GM12878 (cell line): ENCODE data around the gene GPRC5C. TPM values are rescaled to one million over a fixed set of nuclear protein-coding genes. Genes with fewer than 3 reads are reported as not detected.

Source experiments
- BACH1 ChIP-seq: fragments of 450-650 bp; IDR thresholded peaks from 2 replicates; pipeline ENCODE4 v1.6.1; 2017; ENCODE audit warnings: mild to moderate bottlenecking, borderline replicate concordance
- CREB1 ChIP-seq: IDR thresholded peaks from 2 replicates; pipeline ENCODE4 v1.6.1; 2012; ENCODE audit warnings: low read depth, mild to moderate bottlenecking, inconsistent platforms
- EED ChIP-seq: sonication (generic); IDR thresholded peaks from 2 replicates; pipeline ENCODE4 v1.6.1; 2016; ENCODE audit warnings: antibody characterized with exemption, low read depth
- EGR1 ChIP-seq, 2 experiments: IDR thresholded peaks; 1 replicate in 1 of 2; 2 replicates in 1 of 2; pipeline ENCODE4 v1.6.1; 2011 to 2012; ENCODE audit warnings: low read depth in 2 of 2, low read length in 2 of 2, borderline replicate concordance in 1 of 2, mild to moderate bottlenecking in 1 of 2, moderate library complexity in 1 of 2
- ETV6 ChIP-seq, 2 experiments: fragments of 450-650 bp in 1 of 2; IDR thresholded peaks in 1 of 2; conservative IDR thresholded peaks in 1 of 2; 2 replicates each; pipeline ENCODE4 v1.6.1; 2014; ENCODE audit warnings: antibody characterized with exemption in 1 of 2, borderline replicate concordance in 1 of 2, low read depth in 1 of 2, mild to moderate bottlenecking in 1 of 2, moderate library complexity in 1 of 2
- FOS ChIP-seq: IDR thresholded peaks from 3 replicates; pipeline ENCODE4 v1.6.1; 2011; ENCODE audit warnings: borderline replicate concordance; ENCODE audit not compliant: insufficient read length; ENCODE audit errors: extremely low read depth
- FOXM1 ChIP-seq: IDR thresholded peaks from 2 replicates; pipeline ENCODE4 v1.6.1; 2012; ENCODE audit warnings: low read depth, mild to moderate bottlenecking, inconsistent platforms, low read length, moderate library complexity
- GABPA ChIP-seq: IDR thresholded peaks from 2 replicates; pipeline ENCODE4 v1.6.1; 2014; ENCODE audit warnings: antibody characterized with exemption, low read depth, mild to moderate bottlenecking, inconsistent platforms
- GATAD2B ChIP-seq: fragments of 450-650 bp; conservative IDR thresholded peaks from 2 replicates; pipeline ENCODE4 v1.6.1; 2017; ENCODE audit warnings: low read depth, mild to moderate bottlenecking, moderate library complexity
- TAF1 ChIP-seq: IDR thresholded peaks from 2 replicates; pipeline ENCODE4 v1.6.1; 2011; ENCODE audit warnings: mild to moderate bottlenecking, low read depth, low read length, borderline replicate concordance
- ZNF622 ChIP-seq: fragments of 450-650 bp; IDR thresholded peaks from 2 replicates; pipeline ENCODE4 v1.6.1; 2017; ENCODE audit warnings: mild to moderate bottlenecking, inconsistent platforms
- polyA plus RNA-seq, 11 experiments: library from polyadenylated mRNA; depleted of rRNA in 4 of 11; unstranded in 6 of 11; stranded (reverse) in 5 of 11; fragments of >200 nt; fragmentation: Nextera tagmentation in 4 of 11; fragmentation: Illumina TruSeq in 1 of 11; extraction: Ambion mirVana in 4 of 11; extraction: Trizol in 1 of 11; gene quantifications; 1 replicate in 1 of 11; 2 replicates in 10 of 11; pipeline versions ENCODE4 v1.2.1 to v1.2.3, GENCODE V29; 2011 to 2016; ENCODE audit warnings: inconsistent platforms in 2 of 11, missing spikeins in 2 of 11, low read depth in 1 of 11
- total RNA-seq, 4 experiments: library from RNA; depleted of rRNA in 3 of 4; stranded (reverse); fragments of >200 nt in 3 of 4; fragmentation: Illumina TruSeq in 1 of 4; extraction: Trizol in 1 of 4; gene quantifications; 2 replicates each; pipeline versions ENCODE4 v1.2.1 to v1.2.3, GENCODE V29; 2013 to 2021
- TF ChIP-seq, protein P1 (sequence below): fragments of 450-650 bp; formaldehyde crosslinking; IDR thresholded peaks from 2 replicates; pipeline ENCODE4 v1.5.0; 2022; ENCODE audit warnings: mild to moderate bottlenecking, missing genetic modification characterization
- TF ChIP-seq, protein P2 (sequence below): fragments of 450-650 bp; IDR thresholded peaks from 2 replicates; pipeline ENCODE4 v1.6.1; 2016; ENCODE audit warnings: mild to moderate bottlenecking, moderate library complexity, borderline replicate concordance
- TF ChIP-seq, protein P3 (sequence below): fragments of 450-650 bp; IDR thresholded peaks from 2 replicates; pipeline ENCODE4 v1.6.1; 2018; ENCODE audit warnings: borderline replicate concordance, mild to moderate bottlenecking; ENCODE audit not compliant: partially characterized antibody
- TF ChIP-seq, protein P4 (sequence below): fragments of 450-650 bp; IDR thresholded peaks from 2 replicates; pipeline ENCODE4 v1.6.1; 2016; ENCODE audit warnings: mild to moderate bottlenecking

The GPRC5C gene
- total and polyA plus RNA-seq, 10 of the 15 experiments (the other 5 are each of a cell fraction or from before 2014, with no cell fraction given): 0.04 to 1.3 (median 0.36) TPM; not detected in 2

DNA sequence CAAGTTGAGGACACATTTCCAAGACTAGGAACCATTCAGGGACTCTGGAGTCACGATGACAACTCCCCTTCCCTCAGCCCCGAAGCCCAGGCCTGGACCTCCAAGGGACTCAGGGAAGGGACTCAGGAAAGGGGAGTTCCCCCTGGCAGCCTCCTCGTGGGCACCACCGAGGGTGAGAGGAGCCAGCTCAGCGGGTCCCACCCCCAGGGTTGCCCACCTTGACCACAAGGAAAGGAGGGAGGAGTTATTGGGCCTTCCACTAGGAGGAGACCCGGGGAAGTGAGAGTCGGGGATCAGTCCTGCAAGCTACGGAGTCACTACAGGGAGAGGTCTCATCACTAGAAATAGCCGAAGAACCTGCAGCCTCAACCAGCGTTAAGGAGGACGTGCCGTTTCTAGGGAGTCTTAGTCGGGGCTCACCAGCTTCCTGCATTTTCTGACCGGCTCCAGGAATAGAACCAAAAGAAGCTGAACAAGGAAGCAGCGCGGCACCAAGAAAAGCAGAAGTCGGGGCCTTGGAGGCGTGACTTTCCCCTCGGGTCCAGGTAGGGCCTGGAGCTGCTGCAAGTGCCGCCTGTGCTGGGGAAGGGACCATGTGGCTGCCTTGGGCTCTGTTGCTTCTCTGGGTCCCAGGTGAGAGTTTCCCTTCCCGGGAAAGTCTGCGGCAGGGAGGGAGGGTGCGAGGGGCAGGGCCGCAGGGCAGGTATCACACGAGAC is 34.4 kb downstream of the GPRC5C start, which contains the start of gene CD300A (continued):
- TF ChIP-seq, protein P1, sequence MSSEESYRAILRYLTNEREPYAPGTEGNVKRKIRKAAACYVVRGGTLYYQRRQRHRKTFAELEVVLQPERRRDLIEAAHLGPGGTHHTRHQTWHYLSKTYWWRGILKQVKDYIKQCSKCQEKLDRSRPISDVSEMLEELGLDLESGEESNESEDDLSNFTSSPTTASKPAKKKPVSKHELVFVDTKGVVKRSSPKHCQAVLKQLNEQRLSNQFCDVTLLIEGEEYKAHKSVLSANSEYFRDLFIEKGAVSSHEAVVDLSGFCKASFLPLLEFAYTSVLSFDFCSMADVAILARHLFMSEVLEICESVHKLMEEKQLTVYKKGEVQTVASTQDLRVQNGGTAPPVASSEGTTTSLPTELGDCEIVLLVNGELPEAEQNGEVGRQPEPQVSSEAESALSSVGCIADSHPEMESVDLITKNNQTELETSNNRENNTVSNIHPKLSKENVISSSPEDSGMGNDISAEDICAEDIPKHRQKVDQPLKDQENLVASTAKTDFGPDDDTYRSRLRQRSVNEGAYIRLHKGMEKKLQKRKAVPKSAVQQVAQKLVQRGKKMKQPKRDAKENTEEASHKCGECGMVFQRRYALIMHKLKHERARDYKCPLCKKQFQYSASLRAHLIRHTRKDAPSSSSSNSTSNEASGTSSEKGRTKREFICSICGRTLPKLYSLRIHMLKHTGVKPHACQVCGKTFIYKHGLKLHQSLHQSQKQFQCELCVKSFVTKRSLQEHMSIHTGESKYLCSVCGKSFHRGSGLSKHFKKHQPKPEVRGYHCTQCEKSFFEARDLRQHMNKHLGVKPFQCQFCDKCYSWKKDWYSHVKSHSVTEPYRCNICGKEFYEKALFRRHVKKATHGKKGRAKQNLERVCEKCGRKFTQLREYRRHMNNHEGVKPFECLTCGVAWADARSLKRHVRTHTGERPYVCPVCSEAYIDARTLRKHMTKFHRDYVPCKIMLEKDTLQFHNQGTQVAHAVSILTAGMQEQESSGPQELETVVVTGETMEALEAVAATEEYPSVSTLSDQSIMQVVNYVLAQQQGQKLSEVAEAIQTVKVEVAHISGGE (CRISPR knock-in tag): no peak
- TF ChIP-seq, protein P2, sequence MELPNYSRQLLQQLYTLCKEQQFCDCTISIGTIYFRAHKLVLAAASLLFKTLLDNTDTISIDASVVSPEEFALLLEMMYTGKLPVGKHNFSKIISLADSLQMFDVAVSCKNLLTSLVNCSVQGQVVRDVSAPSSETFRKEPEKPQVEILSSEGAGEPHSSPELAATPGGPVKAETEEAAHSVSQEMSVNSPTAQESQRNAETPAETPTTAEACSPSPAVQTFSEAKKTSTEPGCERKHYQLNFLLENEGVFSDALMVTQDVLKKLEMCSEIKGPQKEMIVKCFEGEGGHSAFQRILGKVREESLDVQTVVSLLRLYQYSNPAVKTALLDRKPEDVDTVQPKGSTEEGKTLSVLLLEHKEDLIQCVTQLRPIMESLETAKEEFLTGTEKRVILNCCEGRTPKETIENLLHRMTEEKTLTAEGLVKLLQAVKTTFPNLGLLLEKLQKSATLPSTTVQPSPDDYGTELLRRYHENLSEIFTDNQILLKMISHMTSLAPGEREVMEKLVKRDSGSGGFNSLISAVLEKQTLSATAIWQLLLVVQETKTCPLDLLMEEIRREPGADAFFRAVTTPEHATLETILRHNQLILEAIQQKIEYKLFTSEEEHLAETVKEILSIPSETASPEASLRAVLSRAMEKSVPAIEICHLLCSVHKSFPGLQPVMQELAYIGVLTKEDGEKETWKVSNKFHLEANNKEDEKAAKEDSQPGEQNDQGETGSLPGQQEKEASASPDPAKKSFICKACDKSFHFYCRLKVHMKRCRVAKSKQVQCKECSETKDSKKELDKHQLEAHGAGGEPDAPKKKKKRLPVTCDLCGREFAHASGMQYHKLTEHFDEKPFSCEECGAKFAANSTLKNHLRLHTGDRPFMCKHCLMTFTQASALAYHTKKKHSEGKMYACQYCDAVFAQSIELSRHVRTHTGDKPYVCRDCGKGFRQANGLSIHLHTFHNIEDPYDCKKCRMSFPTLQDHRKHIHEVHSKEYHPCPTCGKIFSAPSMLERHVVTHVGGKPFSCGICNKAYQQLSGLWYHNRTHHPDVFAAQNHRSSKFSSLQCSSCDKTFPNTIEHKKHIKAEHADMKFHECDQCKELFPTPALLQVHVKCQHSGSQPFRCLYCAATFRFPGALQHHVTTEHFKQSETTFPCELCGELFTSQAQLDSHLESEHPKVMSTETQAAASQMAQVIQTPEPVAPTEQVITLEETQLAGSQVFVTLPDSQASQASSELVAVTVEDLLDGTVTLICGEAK: no peak
- TF ChIP-seq FOXM1 (no peak), ETV6 (conservative IDR thresholded peaks at IDR 0.05 in 1 of 2, IDR thresholded peaks at IDR 0.05 in 1 of 2; ENCODE audit: borderline replicate concordance in 1 of 2, low read depth in 1 of 2) (no peak), EGR1 (IDR thresholded peaks at IDR 0.05; ENCODE audit: borderline replicate concordance in 1 of 2, low read depth in 2 of 2, low read length in 2 of 2) (no peak), GABPA (no peak), GATAD2B (peak; percentile 78), EED (peak; percentile 77), TAF1 (no peak), ZNF622 (no peak), BACH1 (0 out of 2 replicates have a peak, but pooled peaks have one; percentile 11), CREB1 (no peak), FOS (no peak)
- TF ChIP-seq, protein P3, sequence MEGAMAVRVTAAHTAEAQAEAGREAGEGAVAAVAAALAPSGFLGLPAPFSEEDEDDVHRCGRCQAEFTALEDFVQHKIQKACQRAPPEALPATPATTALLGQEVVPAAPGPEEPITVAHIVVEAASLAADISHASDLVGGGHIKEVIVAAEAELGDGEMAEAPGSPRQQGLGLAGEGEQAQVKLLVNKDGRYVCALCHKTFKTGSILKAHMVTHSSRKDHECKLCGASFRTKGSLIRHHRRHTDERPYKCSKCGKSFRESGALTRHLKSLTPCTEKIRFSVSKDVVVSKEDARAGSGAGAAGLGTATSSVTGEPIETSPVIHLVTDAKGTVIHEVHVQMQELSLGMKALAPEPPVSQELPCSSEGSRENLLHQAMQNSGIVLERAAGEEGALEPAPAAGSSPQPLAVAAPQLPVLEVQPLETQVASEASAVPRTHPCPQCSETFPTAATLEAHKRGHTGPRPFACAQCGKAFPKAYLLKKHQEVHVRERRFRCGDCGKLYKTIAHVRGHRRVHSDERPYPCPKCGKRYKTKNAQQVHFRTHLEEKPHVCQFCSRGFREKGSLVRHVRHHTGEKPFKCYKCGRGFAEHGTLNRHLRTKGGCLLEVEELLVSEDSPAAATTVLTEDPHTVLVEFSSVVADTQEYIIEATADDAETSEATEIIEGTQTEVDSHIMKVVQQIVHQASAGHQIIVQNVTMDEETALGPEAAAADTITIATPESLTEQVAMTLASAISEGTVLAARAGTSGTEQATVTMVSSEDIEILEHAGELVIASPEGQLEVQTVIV: no peak
- TF ChIP-seq, protein P4, sequence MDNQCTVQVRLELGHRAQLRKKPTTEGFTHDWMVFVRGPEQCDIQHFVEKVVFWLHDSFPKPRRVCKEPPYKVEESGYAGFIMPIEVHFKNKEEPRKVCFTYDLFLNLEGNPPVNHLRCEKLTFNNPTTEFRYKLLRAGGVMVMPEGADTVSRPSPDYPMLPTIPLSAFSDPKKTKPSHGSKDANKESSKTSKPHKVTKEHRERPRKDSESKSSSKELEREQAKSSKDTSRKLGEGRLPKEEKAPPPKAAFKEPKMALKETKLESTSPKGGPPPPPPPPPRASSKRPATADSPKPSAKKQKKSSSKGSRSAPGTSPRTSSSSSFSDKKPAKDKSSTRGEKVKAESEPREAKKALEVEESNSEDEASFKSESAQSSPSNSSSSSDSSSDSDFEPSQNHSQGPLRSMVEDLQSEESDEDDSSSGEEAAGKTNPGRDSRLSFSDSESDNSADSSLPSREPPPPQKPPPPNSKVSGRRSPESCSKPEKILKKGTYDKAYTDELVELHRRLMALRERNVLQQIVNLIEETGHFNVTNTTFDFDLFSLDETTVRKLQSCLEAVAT: peak; percentile 95
